ENCODE results near the gene PNPLA7. TPM values are rescaled to one million over a fixed set of nuclear protein-coding genes. Genes with fewer than 3 reads are reported as not detected.

Gene PNPLA7
- total and polyA plus RNA-seq, 12 donors, result 0.83 to 22.6 (median 9.4) TPM

- Histone ChIP-seq H3K9me3 (no peaks in the 10 kb centered on the region), H3K4me1 (peaks cover 0 to 25% (median 2%) of the 10 kb centered on the region in 9 donors), H3K27ac (no peak overlapping the region), H3K4me3 (no peak overlapping the region), H3K36me3 (peaks cover 0 to 24% (median 0%) of the 10 kb centered on the region in 9 donors), H3K27me3 (peaks cover 0 to under 1% (median 0%) of the 10 kb centered on the region in 7 donors)
- peak in 1 of 2 donors; percentile 6 for DNase-seq
- TF ChIP-seq CTCF (IDR thresholded peaks at IDR 0.05), result no peak
- 89% methylated on average over 36 of the region's 36 CpGs for WGBS, 2 donors
- intact Hi-C loops (cut with DNase I), result loop anchor here in 1 of 10 donors (10.0 kb wide), 1 partner anchor 154 kb away; no protein-coding TSS in a partner anchor
- ATAC-seq, result no peak
Measured at GRCh38 chr9:137449081-137449844, 100.9 kb downstream of the PNPLA7 start.

- TF ChIP-seq CTCF (IDR thresholded peaks at IDR 0.05), result no peak
- ATAC-seq (no peak), DNase-seq (peak in 1 of 2 donors; percentile 6)
- H3K9me3 ChIP-seq, result no peaks in the 10 kb centered on the region
- H3K27me3 ChIP-seq, result peaks cover 0 to 7% (median 4%) of the 10 kb centered on the region in 7 donors
- peaks cover 0 to 23% (median 0%) of the 10 kb centered on the region in 9 donors for H3K4me1 ChIP-seq
- H3K4me3 ChIP-seq, result no peak overlapping the region
- peaks cover 0 to 24% (median 0%) of the 10 kb centered on the region in 9 donors for H3K36me3 ChIP-seq
- H3K27ac ChIP-seq, result no peak overlapping the region
- intact Hi-C loops (cut with DNase I), result loop anchor here in 1 of 10 donors (10.0 kb wide), 1 partner anchor 154 kb away; no protein-coding TSS in a partner anchor
- WGBS, 2 donors, result 92 to 93% methylated on average over 16 of the region's 16 CpGs
Measured at GRCh38 chr9:137448602-137448962, 101.6 kb downstream of the PNPLA7 start.

DNA sequence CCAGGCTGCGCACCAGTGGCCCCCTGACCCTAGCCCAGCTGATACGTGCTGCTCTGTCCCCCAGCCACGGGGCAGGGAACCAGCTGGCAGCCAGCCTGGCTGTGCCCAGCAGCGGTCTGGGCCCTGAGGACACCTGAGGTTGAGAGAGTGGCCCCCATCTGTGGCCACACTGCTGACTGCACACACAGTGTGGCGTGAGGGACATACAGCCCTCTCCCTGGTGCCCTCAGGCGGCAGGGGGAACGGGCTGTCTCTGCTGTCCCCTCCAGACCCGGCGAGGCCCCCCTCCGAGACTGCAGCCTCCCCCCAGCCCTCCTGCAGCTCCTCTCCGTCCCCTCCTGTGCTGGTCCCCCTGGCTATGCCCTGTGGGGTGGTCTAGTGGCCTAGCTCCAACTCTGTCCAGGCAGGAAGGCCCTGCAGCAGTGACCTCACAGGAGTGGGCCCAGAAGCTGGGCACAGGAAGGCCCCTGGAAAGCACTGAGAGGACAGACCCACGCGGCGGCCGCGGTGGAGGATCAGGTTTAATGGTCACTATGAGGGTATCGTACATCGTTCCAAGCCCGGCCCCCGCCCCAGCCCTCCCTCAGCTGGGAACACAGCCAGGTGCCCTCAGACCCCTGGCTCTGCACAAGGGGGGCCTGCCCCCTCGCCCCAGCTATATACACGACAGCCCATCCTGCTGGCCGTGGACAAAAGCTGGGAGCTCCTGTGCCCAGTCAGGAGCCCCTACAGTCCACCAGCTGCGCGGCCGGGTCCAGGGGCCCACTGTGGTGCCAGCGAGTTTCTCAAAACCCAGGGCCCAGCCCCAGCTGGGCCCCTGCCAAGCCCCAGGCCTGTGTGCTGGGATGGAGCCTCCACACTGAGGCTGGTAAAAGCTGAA, 102.2 kb downstream of the PNPLA7 start:
- Histone ChIP-seq H3K27me3 (peaks cover 0 to 13% (median 7%) of the 10 kb centered on the region in 7 donors), H3K36me3 (peaks cover 0 to 24% (median 0%) of the 10 kb centered on the region in 9 donors), H3K9me3 (no peaks in the 10 kb centered on the region), H3K4me3 (no peak overlapping the region), H3K4me1 (peaks cover 0 to 17% (median 0%) of the 10 kb centered on the region in 9 donors), H3K27ac (no peak overlapping the region)
- intact Hi-C loops (cut with DNase I), result loop anchor here in 1 of 10 donors (10.0 kb wide), 1 partner anchor 153 kb away; no protein-coding TSS in a partner anchor
- no peak for TF ChIP-seq CTCF (IDR thresholded peaks at IDR 0.05)
- WGBS, 2 donors, result 89% methylated on average over 27 of the region's 27 CpGs
- ATAC-seq (peak in 1 of 8 donors; percentile 17), DNase-seq (peak in 1 of 2 donors; percentile 8)

Data from heart right ventricle (tissue), 16 donors.